Cardiac muscle cell (in vitro differentiated cells and primary cell): Measurements from ENCODE around the gene DSC2. TPM values are rescaled to one million over a fixed set of nuclear protein-coding genes. Genes with fewer than 3 reads are reported as not detected.
A peak's percentile ranks its signal among the peaks of the same experiment; 100 is the strongest.

ENCODE experiments used
- DNase-seq, 2 donors: peaks; one replicate each; pipeline versions ENCODE4 v3.0.0 to v3.0.0-alpha.2; 2010 to 2017; ENCODE audit warnings: low read depth in 1 of 2, low spot score in 1 of 2
- H3K27ac ChIP-seq: fragments of 200-600 bp; sonication (generic); 2 replicates; pipeline ENCODE4 v1.5.1; 2016
- H3K27me3 ChIP-seq: fragments of 200-600 bp; sonication (generic); 2 replicates; pipeline ENCODE4 v1.6.0; 2016; ENCODE audit warnings: control low read depth
- H3K36me3 ChIP-seq: fragments of 200-600 bp; sonication (generic); 2 replicates; pipeline ENCODE4 v1.5.1; 2016; ENCODE audit warnings: control low read depth
- H3K4me1 ChIP-seq: fragments of 200-600 bp; sonication (generic); 2 replicates; pipeline ENCODE4 v1.8.1; 2017; ENCODE audit warnings: low read depth, mild to moderate bottlenecking, mixed run types
- H3K4me3 ChIP-seq: fragments of 200-600 bp; sonication (generic); 2 replicates; pipeline ENCODE4 v1.5.1; 2016; ENCODE audit warnings: mild to moderate bottlenecking
- H3K9me3 ChIP-seq: fragments of 200-600 bp; sonication (generic); 2 replicates; pipeline ENCODE4 v1.5.1; 2017; ENCODE audit warnings: low read depth, mild to moderate bottlenecking, control low read depth
- polyA plus RNA-seq: library from polyadenylated mRNA; unstranded; fragments of >200 nt; fragmentation: Nextera tagmentation; extraction: Ambion mirVana; gene quantifications from 2 replicates; pipeline ENCODE4 v1.2.1, GENCODE V29; 2016
- total RNA-seq: library from RNA; depleted of rRNA; stranded (reverse); fragments of >200 nt; gene quantifications from 2 replicates; pipeline ENCODE4 v1.2.3, GENCODE V29; 2016
- TF ChIP-seq, protein P1 (sequence below): IDR thresholded peaks from 2 replicates; pipeline ENCODE4 v1.5.1; 2012; ENCODE audit warnings: low read depth, mild to moderate bottlenecking, low read length

Gene DSC2
- total and polyA plus RNA-seq, 2 experiments from 2014 or later: 15.9 to 19.0 TPM

DNA sequence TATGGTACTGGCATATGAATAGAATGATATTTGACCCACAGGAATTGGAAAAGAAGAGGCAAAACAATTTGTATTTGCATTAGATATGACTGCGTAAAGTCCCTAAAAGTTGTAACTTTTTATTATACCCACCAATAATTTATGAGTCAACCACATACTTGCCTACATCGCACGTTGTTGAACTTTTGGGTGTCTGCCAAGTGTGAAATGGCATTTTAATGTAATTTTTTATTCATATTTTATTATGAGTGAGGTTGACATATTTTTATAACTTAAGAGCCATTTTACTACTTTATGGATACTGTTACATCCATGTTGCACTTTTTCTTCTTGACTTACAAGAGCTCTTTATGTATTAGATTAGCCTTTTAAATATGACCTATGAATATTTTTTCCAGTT is 4.6 kb downstream of the DSC2 start:
- no peak overlapping the region for H3K4me3 ChIP-seq
- no peaks in the 10 kb centered on the region for H3K27me3 ChIP-seq
- H3K27ac ChIP-seq: no peak overlapping the region
- no peaks in the 10 kb centered on the region for H3K9me3 ChIP-seq
- H3K4me1 ChIP-seq: peaks cover 10% of the 10 kb centered on the region
- H3K36me3 ChIP-seq: no peaks in the 10 kb centered on the region
- no peak for DNase-seq
- TF ChIP-seq, protein P1, sequence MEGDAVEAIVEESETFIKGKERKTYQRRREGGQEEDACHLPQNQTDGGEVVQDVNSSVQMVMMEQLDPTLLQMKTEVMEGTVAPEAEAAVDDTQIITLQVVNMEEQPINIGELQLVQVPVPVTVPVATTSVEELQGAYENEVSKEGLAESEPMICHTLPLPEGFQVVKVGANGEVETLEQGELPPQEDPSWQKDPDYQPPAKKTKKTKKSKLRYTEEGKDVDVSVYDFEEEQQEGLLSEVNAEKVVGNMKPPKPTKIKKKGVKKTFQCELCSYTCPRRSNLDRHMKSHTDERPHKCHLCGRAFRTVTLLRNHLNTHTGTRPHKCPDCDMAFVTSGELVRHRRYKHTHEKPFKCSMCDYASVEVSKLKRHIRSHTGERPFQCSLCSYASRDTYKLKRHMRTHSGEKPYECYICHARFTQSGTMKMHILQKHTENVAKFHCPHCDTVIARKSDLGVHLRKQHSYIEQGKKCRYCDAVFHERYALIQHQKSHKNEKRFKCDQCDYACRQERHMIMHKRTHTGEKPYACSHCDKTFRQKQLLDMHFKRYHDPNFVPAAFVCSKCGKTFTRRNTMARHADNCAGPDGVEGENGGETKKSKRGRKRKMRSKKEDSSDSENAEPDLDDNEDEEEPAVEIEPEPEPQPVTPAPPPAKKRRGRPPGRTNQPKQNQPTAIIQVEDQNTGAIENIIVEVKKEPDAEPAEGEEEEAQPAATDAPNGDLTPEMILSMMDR: no peak

DNA sequence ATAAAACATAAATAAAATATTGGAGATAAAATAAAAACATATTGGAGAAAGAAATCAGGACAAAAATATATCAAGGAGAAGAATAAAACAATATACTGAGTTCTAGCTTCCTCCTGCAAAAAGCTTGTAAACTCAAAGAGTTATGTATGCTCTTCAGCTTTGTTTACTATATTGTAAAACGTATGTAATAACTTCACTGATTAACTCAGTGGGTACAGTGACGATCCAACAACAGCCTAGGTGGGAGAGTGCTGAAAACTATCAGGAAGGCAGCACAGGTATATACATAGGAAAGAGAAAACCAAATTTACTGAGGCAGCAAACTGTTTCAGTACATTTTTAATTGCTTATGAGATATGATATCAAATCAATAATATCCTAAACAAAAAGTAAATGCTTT is 8.3 kb downstream of the DSC2 start:
- Histone ChIP-seq H3K4me3 (no peak overlapping the region), H3K27ac (no peak overlapping the region), H3K4me1 (peaks cover 14% of the 10 kb centered on the region), H3K9me3 (no peaks in the 10 kb centered on the region), H3K36me3 (peaks cover 15% of the 10 kb centered on the region), H3K27me3 (no peaks in the 10 kb centered on the region)
- DNase-seq: no peak
- TF ChIP-seq, protein P1: no peak

DNA sequence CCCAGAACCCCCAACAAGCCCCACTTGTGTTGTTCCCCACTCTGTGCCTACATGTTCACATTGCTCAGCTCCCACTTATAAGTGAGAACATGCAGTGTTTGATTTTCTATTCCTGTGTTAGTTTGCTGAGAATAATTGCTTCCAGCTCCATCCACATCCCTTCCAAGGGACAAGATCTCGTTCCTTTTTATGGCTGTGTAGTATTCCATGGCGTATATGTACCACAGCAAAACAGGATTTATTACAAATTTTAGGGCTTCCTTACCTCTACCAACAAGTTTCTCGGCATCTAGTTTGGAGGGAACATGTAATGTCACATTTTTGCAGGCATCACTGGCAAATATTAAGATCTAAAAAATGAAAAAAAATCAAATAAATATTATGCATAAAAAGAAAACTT is 8.9 kb downstream of the DSC2 start:
- Histone ChIP-seq H3K4me3 (no peak overlapping the region), H3K36me3 (peaks cover 20% of the 10 kb centered on the region), H3K27me3 (no peaks in the 10 kb centered on the region), H3K27ac (no peak overlapping the region), H3K4me1 (peaks cover 14% of the 10 kb centered on the region), H3K9me3 (no peaks in the 10 kb centered on the region)
- no peak for DNase-seq
- TF ChIP-seq, protein P1: no peak

DNA sequence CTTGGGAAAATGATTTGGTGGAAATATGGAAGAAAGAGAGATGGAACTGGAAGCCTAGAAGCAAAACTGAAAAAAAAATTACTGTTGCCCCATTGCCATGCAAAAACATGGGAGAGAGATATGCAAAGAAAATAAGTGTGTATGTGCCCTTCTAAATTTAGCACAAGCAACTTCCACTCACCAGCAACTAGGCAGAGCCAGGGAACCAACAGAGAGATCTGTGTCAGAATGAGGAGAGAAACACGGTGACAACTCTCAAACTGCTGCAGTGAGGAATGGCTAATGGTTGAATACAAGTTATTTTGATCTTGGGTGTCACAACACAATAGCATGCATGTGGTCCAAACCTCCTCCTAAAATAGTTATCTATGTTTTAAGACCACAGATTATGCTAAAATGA is 10.9 kb downstream of the DSC2 start:
- Histone ChIP-seq H3K36me3 (peaks cover 40% of the 10 kb centered on the region), H3K9me3 (no peaks in the 10 kb centered on the region)
- TF ChIP-seq, protein P1: no peak

DNA sequence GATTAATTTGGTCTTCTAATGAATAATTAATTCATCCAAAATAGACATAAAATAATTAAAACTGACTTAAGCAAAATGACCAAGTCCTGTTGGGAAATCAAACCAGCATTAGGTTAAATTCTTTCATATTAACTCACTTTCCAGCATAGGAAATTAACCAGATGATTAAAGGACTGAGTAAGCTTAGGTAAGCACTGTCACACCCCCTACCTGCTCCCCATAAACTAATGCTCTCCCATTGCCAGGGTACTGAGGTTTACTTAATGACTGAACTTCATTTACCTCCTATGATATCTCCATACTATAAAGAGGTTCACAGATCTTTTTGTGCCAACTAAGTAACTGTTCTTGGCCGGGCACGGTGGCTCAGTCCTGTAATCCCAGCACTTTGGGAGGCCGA is 13.7 kb downstream of the DSC2 start:
- no peak for DNase-seq
- peaks cover 18% of the 10 kb centered on the region for H3K4me1 ChIP-seq
- no peaks in the 10 kb centered on the region for H3K9me3 ChIP-seq
- no peak overlapping the region for H3K4me3 ChIP-seq
- no peaks in the 10 kb centered on the region for H3K27me3 ChIP-seq
- TF ChIP-seq, protein P1: no peak
- peaks cover 49% of the 10 kb centered on the region for H3K36me3 ChIP-seq
- no peak overlapping the region for H3K27ac ChIP-seq

More for the DNA sequence above, 10.9 kb downstream of the DSC2 start:
- no peaks in the 10 kb centered on the region for H3K27me3 ChIP-seq
- H3K4me1 ChIP-seq: peaks cover 14% of the 10 kb centered on the region
- DNase-seq: peak in 1 of 2 donors; percentile 58
- peak overlapping the region; percentile 88 for H3K27ac ChIP-seq
- H3K4me3 ChIP-seq: no peak overlapping the region

DNA sequence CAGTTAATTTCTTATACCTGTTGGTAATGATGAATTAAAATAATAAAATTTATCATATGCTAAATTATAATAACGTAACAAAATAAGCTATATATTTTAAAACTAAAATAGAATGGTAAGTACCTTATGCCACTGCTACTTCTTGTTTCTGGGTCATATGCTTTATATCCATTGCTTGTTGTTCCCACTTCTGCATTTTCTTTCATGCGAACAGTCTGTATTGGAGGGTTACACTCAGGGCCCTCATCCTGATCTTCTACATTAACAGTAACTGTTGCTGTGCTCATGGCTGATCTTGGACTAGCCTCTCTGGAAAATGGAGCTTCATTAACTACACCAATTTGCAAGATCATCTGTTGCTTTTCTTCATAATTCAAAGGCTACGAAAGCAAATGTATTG is 22.2 kb downstream of the DSC2 start:
- TF ChIP-seq, protein P1: no peak
- Histone ChIP-seq H3K9me3 (no peaks in the 10 kb centered on the region), H3K4me3 (no peak overlapping the region), H3K4me1 (peaks cover 5% of the 10 kb centered on the region), H3K27ac (no peak overlapping the region), H3K36me3 (peaks cover 48% of the 10 kb centered on the region), H3K27me3 (no peaks in the 10 kb centered on the region)
- no peak for DNase-seq
